ENCODE measurements around the gene MANSC1. TPM values are rescaled to one million over a fixed set of nuclear protein-coding genes. Genes with fewer than 3 reads are reported as not detected.

Gene MANSC1
- total and polyA plus RNA-seq, 2 of the 13 experiments (the other 11 are each of a cell fraction or from before 2014, with no cell fraction given) = 1.9 to 4.2 TPM

GRCh38 chr12:12356896-12357718 lies 7.1 kb upstream of the MANSC1 start, which contains the start of gene BORCS5 (continued):
- TF ChIP-seq MBNL3 (CRISPR knock-in tag; conservative IDR thresholded peaks at IDR 0.05) = no peak
- TF ChIP-seq HNF4A (CRISPR knock-in tag; IDR thresholded peaks at IDR 0.05) = no peak
- TF ChIP-seq GLMP (CRISPR knock-in tag; IDR thresholded peaks at IDR 0.05; ENCODE audit: borderline replicate concordance) = no peak
- TF ChIP-seq KDM6A (CRISPR knock-in tag; IDR thresholded peaks at IDR 0.05; ENCODE audit: low read depth) = no peak
- no peak for TF ChIP-seq ZNF562 (CRISPR knock-in tag; IDR thresholded peaks at IDR 0.05; ENCODE audit: borderline replicate concordance)
- TF ChIP-seq ZNF558 (CRISPR knock-in tag; IDR thresholded peaks at IDR 0.05; ENCODE audit: borderline replicate concordance) = peak; percentile 82; the same call in 1 of the 2 replicates
- TF ChIP-seq ZNF770 (CRISPR knock-in tag; IDR thresholded peaks at IDR 0.05) = peak; percentile 54; the same call in 1 of the 2 replicates
- no peak; the same call in 1 of the 2 replicates for TF ChIP-seq HOXA5 (CRISPR knock-in tag; IDR thresholded peaks at IDR 0.05)
- no peak for TF ChIP-seq ZNF660 (CRISPR knock-in tag; IDR thresholded peaks at IDR 0.05; ENCODE audit: borderline replicate concordance, low read depth)
- TF ChIP-seq ZSCAN5A (CRISPR knock-in tag; IDR thresholded peaks at IDR 0.05; ENCODE audit: borderline replicate concordance) = peak; percentile 85; the same call in 1 of the 2 replicates
- no peak for TF ChIP-seq SP1 (IDR thresholded peaks at IDR 0.05)
- peak; percentile 86 for TF ChIP-seq SP1 (CRISPR knock-in tag; IDR thresholded peaks at IDR 0.05)
- no peak for TF ChIP-seq ZNF549 (CRISPR knock-in tag; IDR thresholded peaks at IDR 0.05)
- peak; percentile 51 for TF ChIP-seq CREB1 (IDR thresholded peaks at IDR 0.05)
- TF ChIP-seq CREB1 (CRISPR knock-in tag; IDR thresholded peaks at IDR 0.05) = peak; percentile 89
- TF ChIP-seq GTF3A (CRISPR knock-in tag; conservative IDR thresholded peaks at IDR 0.05) = no peak
- no peak for TF ChIP-seq ZMYM2 (CRISPR knock-in tag; IDR thresholded peaks at IDR 0.05)
- no peak for TF ChIP-seq MZF1 (CRISPR knock-in tag; IDR thresholded peaks at IDR 0.05; ENCODE audit: borderline replicate concordance)
- TF ChIP-seq BRD4 (CRISPR knock-in tag; IDR thresholded peaks at IDR 0.05) = no peak
- no peak for TF ChIP-seq ZNF264 (CRISPR knock-in tag; IDR thresholded peaks at IDR 0.05)
- no peak for TF ChIP-seq NPAS2 (CRISPR knock-in tag; IDR thresholded peaks at IDR 0.05; ENCODE audit: borderline replicate concordance)
- TF ChIP-seq AFF4 (CRISPR knock-in tag; IDR thresholded peaks at IDR 0.05) = no peak; the same call in none of the 2 replicates
- no peak for TF ChIP-seq GPN1 (CRISPR knock-in tag; IDR thresholded peaks at IDR 0.05; ENCODE audit: borderline replicate concordance)

All from HepG2 (cell line).